Measurements from ENCODE around the gene GPBAR1. TPM values are rescaled to one million over a fixed set of nuclear protein-coding genes. Genes with fewer than 3 reads are reported as not detected.
"Not testable (repeated sequence)": the region's sequence is repeated elsewhere in the genome, so short reads cannot be mapped to it uniquely, and the experiment has no call there.

Gene GPBAR1
- total and polyA plus RNA-seq, 2 of the 8 experiments (the other 6 are each of a cell fraction or from before 2014, with no cell fraction given), result 0.32 to 0.59 TPM

GRCh38 chr2:218311541-218312266 is 50.9 kb downstream of the GPBAR1 start:
- POLR2A ChIA-PET (ENCODE audit: partially characterized antibody); H4K20me1 ChIP-seq (replicated peaks in 1 of 2; ENCODE audit: control insufficient read depth in 1 of 2, insufficient read depth in 2 of 2, low read length in 2 of 2); H4K8ac ChIP-seq (ENCODE audit: extremely low read depth, insufficient read depth, low read length); H2BK120ac ChIP-seq (replicated peaks; ENCODE audit: low read depth, low read length); H3K9me3 ChIP-seq (ENCODE audit: insufficient read depth in 2 of 2, low read depth in 1 of 2, low read length in 1 of 2); H3K36me3 ChIP-seq (ENCODE audit: control insufficient read depth in 2 of 4, insufficient read depth in 4 of 4, low read length in 3 of 4); H3K4ac ChIP-seq (replicated peaks; ENCODE audit: insufficient read length, low read depth, low read length); H4K5ac ChIP-seq (ENCODE audit: insufficient read length, low read depth, low read length); H3K23ac ChIP-seq (ENCODE audit: insufficient read length); H2BK5ac ChIP-seq (ENCODE audit: low read depth, low read length); H3K4me2 ChIP-seq (ENCODE audit: insufficient read depth in 1 of 2, low read depth in 2 of 2, low read length in 2 of 2); H3K4me1 ChIP-seq (replicated peaks in 1 of 4; ENCODE audit: control insufficient read depth in 3 of 4, insufficient read depth in 4 of 4, low read length in 3 of 4); H3K79me1 ChIP-seq (ENCODE audit: low read depth, low read length); H4K91ac ChIP-seq (replicated peaks; ENCODE audit: insufficient read length, low read length); H3K9ac ChIP-seq (replicated peaks in 1 of 4; ENCODE audit: extremely low read depth in 1 of 4, low read depth in 3 of 4, low read length in 3 of 4); H2BK15ac ChIP-seq (ENCODE audit: low read length); H2BK20ac ChIP-seq (ENCODE audit: low read length); H3K27ac ChIP-seq (ENCODE audit: low read depth, low read length); H3K18ac ChIP-seq (ENCODE audit: extremely low read depth, low read length); H3K23me2 ChIP-seq (ENCODE audit: low read depth, low read length); H3K56ac ChIP-seq (replicated peaks; ENCODE audit: insufficient read length, low read depth, low read length); H3K4me3 ChIP-seq (ENCODE audit: extremely low read depth in 1 of 4, insufficient read depth in 2 of 4, low read depth in 3 of 4, low read length in 4 of 4); H2AK5ac ChIP-seq (ENCODE audit: low read depth, low read length); H3K27me3 ChIP-seq (replicated peaks in 1 of 4; ENCODE audit: control insufficient read depth in 3 of 4, extremely low read depth in 1 of 4, insufficient read depth in 3 of 4, low read length in 3 of 4); H3K79me2 ChIP-seq (ENCODE audit: control insufficient read depth in 1 of 2, insufficient read depth in 2 of 2, low read length in 2 of 2); FAIRE-seq; H3K14ac ChIP-seq (ENCODE audit: insufficient read length); DNase-seq (ENCODE audit: low read depth in 1 of 2, low spot score in 2 of 2); H2BK12ac ChIP-seq (ENCODE audit: low read depth, low read length): not testable (repeated sequence)
- 85% methylated on average over 11 of the region's 11 CpGs; no CpG with 5 or more reads in 1 of the 2 experiments for WGBS, 2 experiments (ENCODE audit: extremely low coverage in 1 of 2, insufficient coverage in 1 of 2, insufficient read length in 1 of 2, insufficient replicate concordance in 2 of 2, low coverage in 1 of 2, low lambda C conversion rate in 2 of 2, missing lambda C conversion rate in 1 of 2)
- 0 out of 2 replicates have a peak overlapping the region, but pooled peaks have one; percentile 70 for H2AFZ ChIP-seq (ENCODE audit: low read length)
- CTCF ChIA-PET (ENCODE audit: partially characterized antibody), result interaction anchor here (0.6 to 1.8 kb wide), 3 partner anchors 10 to 44 kb away, joined by 3 to 10 read pairs (median 4); no protein-coding TSS in a partner anchor
